ENCODE data around the gene MYO1B.

GRCh38 chr2:191272064-191272463 lies 26.9 kb downstream of the MYO1B start:
- TF ChIP-seq CTCF (IDR thresholded peaks at IDR 0.05): no peak
- no peak for TF ChIP-seq POLR2A (IDR thresholded peaks at IDR 0.05)
